Anterior cingulate cortex (tissue), 58 donors: ENCODE data around the gene RPE65.
"Not testable (repeated sequence)": the region's sequence is repeated elsewhere in the genome, so short reads cannot be mapped to it uniquely, and the experiment has no call there.

Source experiments
- DNase-seq, 58 donors: peaks; one replicate each; lab custom pipeline; 2025; lab: John Stamatoyannopoulos, UW

RPE65 gene

DNA sequence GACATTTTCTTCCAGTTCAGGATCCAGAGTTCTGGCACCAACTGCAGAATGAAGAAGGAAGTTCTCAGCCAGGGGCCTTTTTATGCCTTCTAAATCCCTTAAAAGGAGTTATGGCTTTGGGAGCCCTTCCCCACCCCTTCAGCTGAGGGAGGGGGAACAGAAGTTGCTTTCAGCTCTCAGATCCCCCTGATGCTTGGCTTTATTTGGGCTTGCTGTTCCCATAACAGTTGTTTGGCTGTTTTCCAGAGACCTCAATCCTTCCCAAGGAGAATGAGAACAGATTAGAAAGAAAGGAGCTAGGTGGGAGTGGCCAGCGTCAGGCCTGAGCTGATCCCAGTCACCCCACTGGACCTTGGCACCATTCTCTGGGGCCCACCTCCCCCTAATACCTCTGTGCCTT, at the start of gene RPE65:
TSS of gene RPE65 (minus strand) at position 54 of the 400 bp plus-strand sequence. CDS start at position 5, 49 bp downstream.
- DNase-seq, result peak in 4 of 58 donors; percentile 2 to 16 (median 9)

DNA sequence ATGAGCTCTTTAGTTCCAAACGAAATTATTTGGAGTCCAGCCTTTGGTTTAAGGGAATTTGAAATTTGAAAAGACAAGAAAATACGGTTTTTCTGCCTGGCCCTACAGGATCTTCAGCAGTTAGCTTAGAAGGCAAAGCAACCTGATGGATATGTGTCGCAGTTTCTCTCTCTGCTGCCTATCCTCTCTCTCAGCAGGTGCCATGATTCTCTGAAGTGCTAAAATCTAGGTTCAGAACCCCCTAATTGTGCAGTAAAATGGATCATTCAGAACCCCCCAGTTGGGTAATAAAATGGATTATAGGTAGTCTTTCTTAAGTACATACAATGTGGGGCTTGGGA, 47.6 kb upstream of the RPE65 start:
- DNase-seq, result no peak

DNA sequence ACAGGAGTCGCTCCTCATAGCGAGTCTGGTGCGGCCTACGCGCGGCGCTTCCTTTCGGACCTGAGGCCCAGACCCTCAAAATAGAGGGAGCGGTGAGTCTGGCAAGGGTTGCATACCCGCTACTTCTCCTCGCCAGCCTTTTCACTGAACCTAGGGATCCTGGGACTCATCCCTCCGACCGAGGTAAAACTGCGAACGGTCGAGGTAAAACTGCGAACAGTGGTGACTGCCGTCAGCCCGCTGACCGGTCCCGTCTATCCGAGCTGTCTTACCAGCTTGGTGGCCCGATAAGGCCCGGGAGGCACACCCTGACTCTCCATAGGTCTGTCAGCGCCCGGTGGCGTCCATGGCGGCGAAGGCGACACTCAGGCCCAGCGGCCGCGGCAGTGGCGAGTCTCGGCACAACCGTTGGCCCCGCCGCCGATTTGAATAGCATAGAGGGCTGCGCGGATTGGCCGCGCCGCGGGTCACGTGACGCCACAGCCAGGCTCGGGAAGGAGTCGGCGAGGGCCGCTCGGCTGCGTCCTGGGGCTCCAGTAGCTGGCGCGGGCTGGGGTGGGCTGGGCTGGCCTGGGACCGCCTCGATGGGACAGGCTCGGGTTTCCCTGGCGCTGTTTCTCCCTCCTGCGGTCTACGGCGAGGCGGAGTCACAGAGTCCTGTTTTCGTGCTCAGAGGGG, 47.1 kb upstream of the RPE65 start, which contains the start of gene DEPDC1:
TSS of gene DEPDC1 (minus strand) at position 403 of the 678 bp plus-strand sequence. CDS start at position 320, 83 bp downstream.
- peak; percentile 31 to 93 (median 84) for DNase-seq

DNA sequence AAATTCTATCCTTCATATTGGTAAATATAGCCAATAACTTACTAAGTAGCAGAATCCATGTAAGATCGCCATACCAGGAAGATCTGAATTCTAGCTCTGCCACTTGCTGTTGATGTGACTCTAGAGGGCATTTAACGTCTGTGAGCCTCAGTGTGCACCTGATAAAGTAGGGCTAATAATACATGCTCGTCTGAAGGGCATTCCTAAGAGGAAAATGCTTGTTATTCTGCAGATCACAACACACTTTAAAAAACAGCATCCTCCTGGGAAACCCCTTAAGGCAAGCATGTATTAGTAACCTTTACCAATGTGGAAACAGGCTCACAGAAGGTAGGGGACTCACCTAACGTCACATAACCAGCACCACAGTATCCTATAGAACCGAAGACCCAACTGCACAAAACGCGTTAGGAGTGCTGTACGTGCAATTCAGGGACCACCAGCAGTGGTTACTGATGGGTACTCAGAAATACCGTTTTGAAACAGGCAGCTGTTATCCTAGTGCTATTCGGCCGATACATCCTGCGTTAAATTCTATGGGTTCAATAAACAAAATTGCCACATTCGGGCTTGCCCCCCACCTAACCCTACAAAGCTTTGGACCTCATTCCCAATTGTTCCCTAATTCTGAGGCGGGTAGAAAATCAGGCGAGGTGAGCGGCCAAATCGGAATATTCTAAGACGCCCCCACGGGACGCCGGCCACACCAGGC, 46.4 kb upstream of the RPE65 start:
- DNase-seq, result peak in 2 of 58 donors; percentile 1 to 3

DNA sequence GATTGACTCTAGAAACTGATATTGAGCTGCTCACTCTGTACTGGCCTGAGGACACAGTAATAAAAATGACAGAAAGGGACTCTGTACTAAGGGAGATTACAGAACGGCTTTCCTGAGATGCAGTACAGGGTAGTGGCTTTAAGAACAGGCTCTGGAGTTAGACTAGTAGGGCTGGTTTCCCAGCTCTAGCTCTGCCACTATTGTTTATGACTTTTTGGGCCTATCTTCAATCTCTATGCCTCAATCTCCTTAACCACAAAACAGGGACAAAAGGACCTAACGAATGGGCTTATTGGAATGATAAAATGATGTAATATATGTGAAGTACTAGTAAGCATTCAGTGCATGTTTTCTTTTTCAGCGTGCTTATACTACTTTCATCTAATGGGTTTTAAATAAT, 45.8 kb upstream of the RPE65 start:
- DNase-seq, result no peak

DNA sequence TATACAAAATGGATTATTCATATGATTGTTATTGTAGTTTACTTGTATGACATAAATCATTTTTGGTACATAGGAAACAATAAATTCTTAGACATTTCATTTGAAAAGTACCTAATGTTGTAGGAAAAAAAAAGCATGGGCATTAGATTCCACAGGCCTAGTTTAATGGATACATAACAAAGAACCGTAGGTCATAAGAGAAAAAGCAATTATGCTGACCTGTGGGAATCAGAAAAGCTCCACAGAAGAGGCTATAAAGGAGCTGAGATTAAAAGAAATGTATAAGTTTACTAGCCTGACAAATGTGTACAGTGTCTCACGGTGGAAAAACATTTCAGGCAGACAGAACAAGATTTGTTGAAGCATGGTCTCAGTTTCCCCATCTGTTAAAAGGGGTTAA, 43.4 kb upstream of the RPE65 start:
- no peak for DNase-seq

DNA sequence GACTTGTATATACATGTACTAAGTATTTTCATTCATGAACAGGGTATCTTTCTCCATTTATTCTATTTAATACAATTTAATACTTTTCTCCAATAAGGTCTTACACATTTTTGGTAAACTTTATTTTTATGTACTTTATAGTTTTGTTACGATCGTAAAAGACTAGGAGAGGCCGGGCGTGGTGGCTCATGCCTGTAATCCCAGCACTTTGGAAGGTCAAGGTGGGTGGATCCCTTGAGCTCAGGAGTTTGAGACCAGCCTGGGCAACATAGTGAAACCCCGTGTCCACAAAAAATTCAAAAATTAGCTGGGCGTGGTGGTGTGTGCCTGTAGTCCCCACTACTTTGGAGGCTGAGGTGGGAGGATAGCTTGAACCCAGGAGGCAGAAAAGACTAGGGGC, 42.5 kb upstream of the RPE65 start:
- not testable (repeated sequence) for DNase-seq

DNA sequence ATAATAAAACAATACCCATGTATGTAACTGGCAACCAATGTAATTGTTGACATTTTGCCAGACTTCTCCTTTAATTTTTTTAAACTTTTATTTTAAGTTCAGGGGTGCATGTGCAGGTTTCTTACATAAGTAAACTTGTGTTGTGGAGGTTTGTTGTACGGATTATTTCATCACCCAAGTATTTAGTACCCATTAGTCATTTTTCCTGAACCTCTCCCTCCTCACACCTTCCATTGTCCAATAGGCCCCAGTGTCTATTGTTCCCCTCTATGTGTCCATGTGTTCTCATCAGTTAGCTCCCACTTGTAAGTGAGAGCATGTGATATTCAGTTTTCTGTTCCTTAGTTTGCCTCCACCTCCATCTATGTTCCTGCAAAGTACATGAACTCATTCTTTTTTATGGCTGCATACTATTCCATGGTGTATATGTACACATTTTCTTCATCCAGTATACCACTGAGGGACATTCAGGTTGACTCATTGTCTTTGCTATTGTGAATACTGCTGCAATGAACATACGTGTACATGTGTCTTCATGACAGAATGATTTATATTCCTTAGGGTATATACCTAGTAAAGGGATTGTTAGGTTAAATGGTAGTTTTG, 40.4 kb upstream of the RPE65 start:
- no peak for DNase-seq

DNA sequence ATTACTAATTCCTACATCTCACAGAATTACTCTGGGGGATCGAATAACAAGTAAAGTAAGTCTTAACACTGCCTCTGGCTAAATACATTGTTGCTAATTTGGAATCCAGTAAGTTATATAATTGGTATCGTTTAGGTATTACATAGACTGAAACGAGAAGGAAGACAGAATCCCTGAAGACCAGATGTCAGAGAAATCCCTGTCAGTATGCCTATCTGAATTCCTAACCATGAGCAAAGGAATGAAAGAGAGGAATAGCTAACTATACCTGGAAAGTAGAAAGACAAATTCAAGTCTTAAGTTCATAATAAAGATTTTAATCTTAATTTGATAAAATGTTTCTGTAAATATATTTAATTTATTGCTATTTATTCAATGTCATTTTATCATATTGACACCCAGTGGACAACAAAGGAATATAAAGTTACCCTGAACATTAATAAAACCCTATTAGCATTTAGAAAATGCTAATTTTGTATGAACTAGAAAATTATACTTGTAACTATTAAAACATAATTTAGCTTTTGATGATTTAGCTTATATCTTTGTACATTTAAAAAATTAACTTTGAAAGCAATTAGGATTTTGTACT, 35.8 kb upstream of the RPE65 start:
- no peak for DNase-seq

DNA sequence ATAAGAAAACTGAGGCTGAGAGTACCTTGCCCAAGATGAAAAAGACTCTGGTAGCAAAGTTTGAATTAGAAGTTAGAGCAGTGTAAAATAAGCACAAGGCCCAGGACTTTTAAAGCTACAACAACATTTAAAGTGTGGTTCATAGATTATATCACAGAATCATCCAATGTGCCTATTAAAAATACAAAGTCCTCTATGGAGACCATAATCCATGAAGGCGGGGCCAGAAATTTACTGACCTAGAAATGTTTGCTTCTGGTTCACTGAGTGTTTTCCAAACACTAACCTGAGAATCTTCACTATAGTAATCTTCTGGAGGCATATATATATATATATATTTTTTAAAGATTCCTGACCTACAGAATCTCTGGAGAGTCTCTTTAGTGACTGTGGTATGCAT, 34.9 kb upstream of the RPE65 start:
- no peak for DNase-seq

DNA sequence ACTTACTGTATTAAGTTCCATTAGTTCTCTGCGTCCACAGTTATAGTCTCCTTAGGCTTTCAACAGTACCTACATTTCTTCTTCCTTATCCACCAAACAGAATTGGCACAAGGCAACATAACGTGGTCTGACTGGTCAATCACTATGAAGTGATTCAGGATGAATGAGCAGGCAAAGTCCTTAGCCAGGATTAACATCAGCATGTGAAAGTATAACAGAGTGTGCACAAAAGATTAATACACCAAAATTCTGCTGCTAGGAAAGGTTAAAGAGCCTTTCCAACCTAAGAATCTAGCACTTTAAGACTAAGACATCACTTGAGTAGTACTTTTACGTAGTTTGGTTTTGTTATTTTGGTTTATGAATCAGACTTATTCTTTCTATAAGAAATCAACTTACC, 31.3 kb upstream of the RPE65 start:
- no peak for DNase-seq

DNA sequence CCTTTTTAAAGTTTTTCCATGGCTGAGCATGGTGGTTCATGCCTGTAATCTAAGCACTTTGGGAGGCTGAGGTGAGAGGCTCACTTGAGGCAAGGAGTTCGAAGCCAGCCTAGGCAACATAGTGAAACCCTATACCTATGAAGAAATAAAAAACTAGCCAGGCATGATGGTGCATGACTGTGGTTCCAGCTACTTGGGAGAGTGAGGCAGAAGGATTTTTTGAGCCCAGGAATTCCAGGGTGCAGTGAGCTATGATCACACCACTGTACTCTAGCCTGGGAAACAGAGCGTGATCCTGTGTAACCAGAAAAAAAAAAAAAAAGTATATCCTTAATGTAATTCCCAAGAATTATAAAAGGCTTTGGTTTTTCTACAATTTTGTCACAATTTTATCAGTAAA, 29.7 kb upstream of the RPE65 start:
- DNase-seq, result no peak

DNA sequence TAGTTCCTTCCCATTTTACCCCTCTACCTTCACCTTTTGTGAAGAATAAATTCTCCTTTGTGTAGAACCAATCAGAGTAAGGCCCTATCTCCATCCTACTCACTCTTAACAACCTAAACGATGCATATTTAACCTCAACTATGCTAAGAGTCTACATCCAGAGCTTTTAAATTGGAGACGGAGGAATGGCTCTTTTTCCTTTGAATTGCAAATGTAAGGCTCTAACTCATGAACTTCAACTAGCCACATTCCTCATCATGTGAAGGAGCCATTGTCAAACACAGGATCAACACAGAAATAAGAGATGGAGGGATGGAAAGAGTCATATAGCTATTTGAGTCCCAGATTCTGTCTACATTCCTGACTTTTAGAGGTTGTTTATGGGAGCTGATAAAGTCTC, 28.9 kb upstream of the RPE65 start:
- DNase-seq, result no peak

DNA sequence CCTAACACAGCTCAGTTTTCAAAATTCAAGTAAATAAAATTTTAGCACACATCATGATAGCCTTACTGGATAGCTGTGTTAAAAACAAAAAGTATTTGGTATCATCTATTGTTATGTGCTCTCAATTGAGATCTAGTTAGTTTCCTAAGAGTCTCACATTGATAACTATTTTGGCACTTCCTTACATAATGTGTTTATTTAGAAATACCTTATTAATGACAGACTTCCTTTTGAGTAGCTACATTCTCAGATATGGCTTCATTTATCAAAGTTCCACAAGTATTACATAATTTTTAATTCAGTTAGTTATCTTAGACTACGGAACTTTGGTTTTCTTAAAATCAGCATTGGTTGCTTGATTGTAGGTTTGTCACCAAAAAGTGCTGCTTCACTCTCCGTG, 26.9 kb upstream of the RPE65 start:
- DNase-seq, result not testable (repeated sequence)

DNA sequence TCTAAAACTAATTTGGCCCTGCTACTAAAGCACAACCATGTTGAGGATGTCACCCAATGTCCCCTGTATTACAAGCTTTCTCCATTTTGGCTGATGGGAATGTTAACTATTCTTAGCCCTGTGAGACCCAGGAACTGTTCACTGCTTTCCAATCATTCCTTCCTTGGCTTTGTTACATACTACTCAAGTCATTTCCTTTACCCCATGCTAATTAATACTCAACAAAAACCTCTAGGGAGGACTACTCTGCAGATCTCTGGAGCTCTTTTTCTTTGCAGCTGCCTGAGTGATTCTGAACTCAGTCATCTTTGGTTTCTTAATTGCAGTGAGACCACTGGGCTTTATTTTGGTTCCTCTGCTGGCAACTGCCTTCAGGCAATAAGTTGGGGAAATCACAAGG, 23.3 kb upstream of the RPE65 start:
- no peak for DNase-seq

DNA sequence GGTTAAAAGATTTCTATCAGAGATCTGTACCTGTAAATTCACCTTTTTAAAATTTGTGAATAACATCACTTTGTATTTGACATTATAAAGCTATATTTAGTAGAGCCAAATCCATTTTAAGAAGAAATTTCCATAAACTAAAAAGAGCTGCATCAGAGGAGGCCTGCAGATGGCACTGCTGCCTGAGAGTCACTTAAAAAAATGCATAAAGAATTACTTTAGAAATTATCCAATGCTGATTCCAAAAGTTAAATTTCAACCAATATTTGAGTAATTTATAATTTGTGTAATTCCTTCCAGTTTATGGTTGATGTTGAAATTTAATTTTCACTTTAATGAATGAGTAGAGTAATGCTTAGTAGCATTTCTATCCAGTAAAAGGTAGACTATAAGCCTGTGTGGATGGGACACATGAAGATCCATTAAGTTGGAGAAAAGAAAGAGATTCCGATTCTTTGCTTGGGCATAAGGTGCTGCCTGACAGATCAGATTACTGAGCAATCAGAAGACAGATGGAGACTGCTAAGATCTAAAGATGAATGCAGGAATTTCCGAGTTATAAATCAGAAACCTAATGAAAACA, 20.7 kb upstream of the RPE65 start:
- DNase-seq, result peak in 2 of 58 donors; percentile 1 to 4

DNA sequence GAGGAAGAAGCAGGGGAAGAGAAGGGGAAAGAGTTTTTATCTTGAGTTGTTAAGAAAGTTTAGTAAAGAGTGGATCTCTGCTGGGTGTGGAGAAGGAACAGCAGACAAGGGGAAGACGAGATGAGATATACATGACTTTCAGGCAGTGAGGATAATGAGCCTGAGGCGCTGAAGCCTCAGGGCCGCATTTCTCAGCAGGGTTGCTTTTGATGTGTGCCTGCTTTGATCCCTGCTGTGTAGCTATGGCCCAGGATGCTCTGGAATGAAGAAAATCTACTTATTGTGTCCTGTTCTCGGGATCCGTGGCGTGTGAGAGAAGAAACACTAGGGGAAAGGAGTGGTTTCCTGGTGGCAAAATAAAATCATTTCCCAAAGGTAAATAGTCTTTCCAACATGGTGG, 15.1 kb upstream of the RPE65 start:
- no peak for DNase-seq

DNA sequence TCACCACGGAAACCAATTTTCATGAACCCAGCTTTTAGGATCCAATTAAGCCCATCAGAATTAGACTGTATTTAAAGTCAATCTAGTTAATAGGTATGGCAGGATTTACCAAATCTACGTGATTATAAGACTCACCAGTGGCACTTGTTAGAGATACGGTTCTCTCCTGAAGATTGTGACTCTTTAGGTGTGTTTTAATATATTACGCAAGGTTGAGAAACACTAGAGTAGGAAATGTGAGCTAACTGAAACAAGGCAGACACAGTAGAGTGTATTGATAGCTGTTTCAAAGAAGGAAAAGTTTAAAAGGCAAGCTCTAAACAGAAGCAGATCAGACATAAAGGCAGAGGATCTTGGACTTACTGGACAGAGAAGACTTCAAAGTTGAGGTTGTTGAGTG, 11.2 kb upstream of the RPE65 start:
- DNase-seq, result no peak

DNA sequence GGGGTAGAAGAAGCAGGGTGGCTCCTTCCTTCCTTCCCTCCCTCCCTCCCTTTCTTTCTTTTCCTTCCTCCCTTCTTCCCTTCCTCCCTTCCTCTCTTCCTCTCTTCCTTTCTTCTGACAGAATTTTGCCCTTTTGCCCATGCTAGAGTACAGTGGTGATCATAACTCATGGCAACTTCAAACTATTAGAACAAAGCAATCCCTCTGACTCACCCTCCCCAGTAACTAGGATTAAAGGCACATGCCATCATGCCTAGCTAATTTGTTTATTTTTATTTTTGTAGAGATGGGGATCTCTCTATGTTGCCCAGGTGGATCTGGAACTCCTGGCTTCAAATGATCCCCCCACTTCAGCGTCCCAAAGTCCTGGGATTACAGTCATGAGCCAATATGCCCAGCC, 10.0 kb upstream of the RPE65 start:
- no peak for DNase-seq

DNA sequence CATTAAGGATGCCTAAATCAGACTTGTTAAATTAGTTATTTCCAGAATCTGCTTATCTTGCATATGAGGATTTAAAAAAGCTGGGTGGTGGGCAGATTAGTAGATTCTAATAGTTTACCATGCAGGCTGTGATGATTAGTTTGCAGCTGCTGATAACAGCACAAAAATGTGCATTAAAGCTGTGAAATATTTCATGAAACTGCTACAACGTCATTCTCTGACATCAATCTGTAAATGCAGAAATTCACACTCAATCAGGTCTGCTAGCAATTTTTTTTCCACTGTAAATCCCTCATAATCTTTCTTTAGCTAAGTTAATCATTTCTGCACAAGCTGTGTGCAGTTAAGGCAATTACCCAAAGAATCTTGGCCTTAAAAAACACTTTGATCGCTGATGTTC, 9.3 kb upstream of the RPE65 start:
- no peak for DNase-seq

DNA sequence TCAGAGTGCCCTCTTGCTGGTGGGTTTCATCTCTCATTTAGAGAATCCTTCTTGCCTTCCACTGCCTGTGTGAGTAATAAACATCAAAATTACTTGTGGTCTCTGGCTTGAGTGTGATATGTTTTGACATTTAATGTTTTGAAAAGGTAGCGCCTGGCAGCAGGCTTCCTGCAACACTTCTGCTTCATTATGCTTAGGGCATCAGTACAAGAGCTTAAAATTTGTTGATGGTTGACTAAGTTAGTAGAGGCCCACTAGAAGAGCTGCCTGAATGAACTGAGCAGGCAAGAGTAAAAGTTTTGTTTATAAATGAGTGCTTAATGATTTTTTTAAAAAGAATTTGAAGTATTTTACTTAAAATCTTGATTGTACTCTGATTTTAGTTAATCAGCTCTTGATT, 6.4 kb upstream of the RPE65 start:
- DNase-seq, result no peak
